ENCODE measurements around the gene LSAMP.

The LSAMP gene

GRCh38 chr3:116005404-116005803 is 439.9 kb downstream of the LSAMP start:
- peak; percentile 99 for DNase-seq

DNA sequence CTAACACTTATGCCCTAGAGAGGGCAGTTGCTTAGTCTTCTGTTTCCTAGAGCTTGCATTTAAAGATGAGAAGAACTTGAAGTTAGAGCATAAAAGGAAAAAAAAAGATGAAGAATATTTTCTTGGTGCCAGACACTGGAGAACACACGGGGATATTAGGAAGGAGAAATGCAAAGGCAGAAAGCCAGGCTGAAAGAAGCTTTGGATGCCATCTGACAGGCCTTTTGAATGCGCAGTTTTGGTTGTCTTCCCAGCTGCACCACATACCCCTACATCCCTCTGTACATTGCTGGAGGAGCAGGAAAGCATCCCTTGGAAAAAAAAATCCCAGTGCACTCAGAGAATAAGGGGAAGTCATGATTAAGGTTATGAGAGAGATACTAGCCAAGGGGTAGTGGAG is 443.1 kb downstream of the LSAMP start:
- no peak for DNase-seq

- DNase-seq = peak; percentile 59
Observed at GRCh38 chr3:116001151-116001621, 444.1 kb downstream of the LSAMP start.

DNA sequence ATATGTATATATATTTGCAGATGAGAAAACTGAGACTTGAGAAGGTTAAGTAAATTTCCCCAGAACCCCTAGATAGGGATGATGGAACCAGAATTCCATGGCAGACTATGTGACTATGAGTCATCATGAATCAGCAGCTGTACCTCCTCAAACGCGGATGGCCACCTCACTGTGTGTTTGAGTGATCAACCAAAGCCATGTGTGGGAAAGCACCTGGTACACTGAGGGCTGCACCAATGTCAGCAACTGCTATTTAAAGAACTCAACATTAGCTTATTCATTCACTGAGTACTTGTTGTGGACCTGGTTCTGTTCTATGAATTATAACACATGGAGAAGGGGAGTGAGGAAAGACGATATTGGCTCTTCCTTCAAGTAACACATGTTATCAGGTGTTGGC is 445.0 kb downstream of the LSAMP start:
- peak; percentile 95 for DNase-seq

DNA sequence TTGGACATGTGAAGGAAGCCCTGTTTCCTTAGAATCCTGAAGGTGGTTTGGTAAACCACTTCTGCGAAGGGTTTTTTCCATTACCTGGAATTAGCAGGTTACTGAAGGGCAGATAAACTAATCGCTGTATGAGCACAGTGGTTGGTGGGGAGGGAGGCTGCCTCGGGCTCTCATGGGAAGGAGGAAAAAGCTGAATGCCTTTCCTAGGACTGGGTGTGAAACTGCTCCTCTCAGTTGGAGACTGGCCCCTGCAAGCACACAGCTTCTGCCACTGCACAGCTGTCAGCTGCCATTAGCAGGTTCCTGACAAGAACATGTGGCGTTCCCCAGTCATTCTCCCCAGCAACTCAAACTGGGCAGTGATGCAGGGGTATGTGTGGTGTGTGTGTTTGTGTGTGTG is 445.7 kb downstream of the LSAMP start:
- DNase-seq = no peak

GRCh38 chr3:115999001-115999585 is 446.2 kb downstream of the LSAMP start:
- no peak for DNase-seq

DNA sequence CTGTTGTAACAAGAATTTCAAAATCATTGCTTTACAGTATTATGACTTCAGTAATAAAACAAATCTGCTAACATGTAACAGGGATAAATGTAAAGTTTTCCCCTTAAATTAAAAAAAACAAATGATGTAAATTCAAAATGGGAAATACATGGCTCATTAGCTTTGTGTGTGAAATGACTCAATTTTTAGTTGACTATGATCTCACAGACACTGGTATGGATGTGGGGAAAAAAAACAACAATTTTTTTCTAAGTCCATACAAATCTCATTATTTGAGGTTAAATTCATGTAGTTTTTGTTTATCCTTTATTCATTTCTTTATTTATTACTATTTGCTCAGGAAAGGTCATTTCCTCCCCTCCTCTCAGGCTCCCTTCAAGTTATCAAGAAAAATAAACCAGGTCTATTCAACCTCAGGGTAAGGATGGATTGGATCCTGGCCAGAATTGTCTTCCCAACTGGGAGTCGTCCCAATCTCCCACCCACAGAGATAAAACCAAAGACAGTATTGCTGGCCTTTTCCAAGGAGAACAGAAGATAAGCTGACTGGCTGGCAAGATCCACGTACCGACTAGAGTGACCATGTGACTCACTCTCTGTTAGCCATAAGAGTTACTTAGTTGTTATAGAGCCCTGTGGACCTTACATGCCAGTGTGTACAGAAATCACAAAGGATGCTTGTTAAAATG is 448.7 kb downstream of the LSAMP start:
- peak; percentile 34 for DNase-seq

DNA sequence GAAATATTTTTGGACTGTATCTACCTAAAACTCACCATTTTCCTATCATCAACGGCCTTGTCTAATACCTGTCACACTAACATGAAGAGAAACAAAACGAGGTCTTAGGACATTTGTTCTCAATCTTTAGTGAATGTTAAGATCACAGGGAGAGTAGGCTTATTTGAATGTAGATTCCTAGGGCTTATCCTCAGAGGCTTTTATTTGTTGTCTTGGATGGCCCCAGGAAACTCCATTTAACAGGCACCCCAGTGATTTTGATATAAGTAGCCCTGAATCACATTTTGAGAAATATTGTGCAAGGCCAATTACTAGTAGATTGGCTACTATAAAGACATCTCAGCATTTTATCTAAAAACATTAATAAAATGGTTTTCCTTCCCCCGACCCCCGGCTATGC is 454.6 kb downstream of the LSAMP start:
- DNase-seq = no peak

GRCh38 chr3:115989684-115990421 is 455.4 kb downstream of the LSAMP start:
- peak; percentile 87 for DNase-seq

GRCh38 chr3:115986555-115987207 is 458.6 kb downstream of the LSAMP start:
- peak; percentile 61 for DNase-seq

DNA sequence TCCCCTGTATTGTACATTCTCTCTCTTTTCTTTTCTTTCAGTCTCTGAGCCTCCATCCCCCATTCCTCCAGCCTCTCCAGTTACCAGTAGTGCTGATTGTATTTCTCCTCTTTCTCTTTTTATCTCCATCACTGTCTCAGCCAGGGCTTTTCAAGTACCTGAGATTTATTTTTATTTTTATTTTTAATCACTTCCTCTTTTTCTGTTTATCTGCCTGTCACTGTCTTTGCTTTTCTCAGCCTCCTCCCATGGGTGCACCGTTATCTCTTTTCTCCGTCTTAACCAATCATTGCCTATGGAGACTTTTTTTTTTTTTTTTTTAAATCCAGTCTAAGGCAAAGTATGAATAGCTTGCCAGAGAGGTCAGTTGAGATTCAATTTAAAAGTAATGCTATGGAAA is 462.7 kb downstream of the LSAMP start:
- DNase-seq = no peak

DNA sequence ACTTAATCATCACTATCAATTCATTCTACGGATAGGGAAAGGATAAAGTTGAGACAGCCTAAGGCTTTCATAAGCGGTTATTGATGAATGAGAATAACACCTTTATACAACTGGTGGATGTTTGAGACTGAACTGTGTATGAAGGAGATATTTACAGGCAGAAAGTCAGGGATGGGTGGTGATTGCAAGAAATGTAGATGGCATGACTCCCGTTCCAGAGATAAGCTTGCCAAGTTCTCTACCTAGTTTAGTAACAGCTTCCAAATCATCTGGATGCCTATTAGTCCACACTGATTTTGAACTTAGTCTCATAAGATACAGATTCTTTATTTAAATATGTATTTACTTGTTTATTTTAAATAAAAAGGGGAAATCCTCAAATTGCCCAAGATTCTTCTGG is 463.2 kb downstream of the LSAMP start:
- no peak for DNase-seq

DNA sequence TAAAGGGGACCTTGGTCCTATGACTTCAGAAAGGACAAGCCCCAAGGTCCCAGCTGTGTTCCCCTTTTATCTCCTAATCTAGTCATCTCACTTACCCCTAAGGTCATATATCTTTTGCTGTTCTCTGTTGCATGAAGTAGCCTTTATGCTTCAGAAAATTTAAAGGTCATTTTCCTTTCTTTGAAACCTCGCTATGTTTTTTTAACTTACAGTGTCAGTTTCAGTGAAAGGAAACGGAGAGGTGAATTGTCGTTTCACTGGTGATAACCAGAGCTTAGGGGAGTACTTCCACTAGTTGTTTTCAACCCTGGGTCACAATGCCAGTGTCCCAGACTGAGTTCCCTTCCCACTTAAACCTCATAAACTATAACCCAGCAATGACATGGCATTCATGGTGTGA is 464.6 kb downstream of the LSAMP start:
- DNase-seq = no peak

GRCh38 chr3:115977866-115978265 is 467.4 kb downstream of the LSAMP start:
- DNase-seq = no peak

- peak; percentile 10 for DNase-seq
Observed at GRCh38 chr3:115975796-115976195, 469.5 kb downstream of the LSAMP start.

- peak; percentile 80 for DNase-seq
Observed at GRCh38 chr3:115975353-115975752, 469.9 kb downstream of the LSAMP start.

DNA sequence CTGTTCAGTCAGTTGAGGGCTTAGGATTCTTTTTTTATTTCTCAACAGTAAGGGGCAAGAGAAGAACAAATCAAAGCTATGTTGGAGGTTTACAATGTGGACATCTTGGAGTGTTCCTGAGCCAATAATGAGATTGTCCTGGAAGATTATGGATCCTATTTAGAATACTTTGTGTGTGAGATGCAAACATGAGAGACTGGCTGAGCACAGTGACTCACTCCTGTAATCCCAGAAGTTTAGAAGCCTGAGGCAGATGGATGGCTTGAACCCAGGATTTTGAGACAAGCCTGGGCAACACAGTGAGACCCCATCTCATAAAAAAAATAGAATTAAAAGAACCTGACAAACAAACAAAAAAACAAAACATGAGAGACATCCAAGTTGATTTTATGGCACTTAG is 470.3 kb downstream of the LSAMP start:
- DNase-seq = peak; percentile 22

GRCh38 chr3:115968871-115969270 is 476.4 kb downstream of the LSAMP start:
- no peak for DNase-seq

DNA sequence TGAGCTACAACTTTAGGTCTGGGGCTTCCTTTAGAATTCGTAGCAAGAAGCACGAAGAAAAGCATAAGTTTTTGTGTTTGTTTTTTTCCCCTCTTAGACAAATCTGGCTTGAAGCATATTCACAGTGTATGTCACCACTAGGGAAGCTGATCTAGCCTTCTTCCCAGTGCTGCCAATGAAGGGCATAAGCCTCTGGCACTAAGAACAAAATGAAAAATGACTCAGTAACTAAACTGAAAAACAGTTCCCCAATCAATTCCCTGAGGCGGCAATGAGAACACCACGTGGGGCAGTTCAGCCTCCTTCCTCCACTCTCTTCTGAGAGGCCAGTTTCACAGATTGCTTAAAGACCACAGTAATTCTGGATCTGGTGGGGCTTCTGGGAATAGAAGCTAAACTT is 483.9 kb downstream of the LSAMP start:
- DNase-seq = peak; percentile 3

DNA sequence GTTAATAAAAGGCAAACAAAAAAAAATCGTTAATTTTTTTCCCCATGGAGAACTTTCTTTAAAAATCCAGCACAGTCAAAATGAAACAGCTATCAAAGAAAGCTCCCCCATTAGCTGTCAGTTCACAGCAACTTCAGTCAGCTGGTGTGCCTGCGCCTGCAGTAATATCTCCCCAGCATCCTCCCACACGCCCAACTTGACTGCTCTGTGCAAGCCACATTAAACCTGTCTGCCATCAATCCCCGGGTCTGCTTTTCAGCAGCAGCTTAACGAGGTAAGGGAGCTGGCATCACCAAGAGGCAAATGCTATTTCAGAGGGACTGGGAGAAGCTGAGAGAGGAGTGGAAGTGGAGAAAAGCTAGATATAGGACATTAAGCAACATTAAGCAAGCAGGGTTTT is 484.5 kb downstream of the LSAMP start:
- DNase-seq = no peak

GRCh38 chr3:115958526-115958925 is 486.8 kb downstream of the LSAMP start:
- DNase-seq = no peak

DNA sequence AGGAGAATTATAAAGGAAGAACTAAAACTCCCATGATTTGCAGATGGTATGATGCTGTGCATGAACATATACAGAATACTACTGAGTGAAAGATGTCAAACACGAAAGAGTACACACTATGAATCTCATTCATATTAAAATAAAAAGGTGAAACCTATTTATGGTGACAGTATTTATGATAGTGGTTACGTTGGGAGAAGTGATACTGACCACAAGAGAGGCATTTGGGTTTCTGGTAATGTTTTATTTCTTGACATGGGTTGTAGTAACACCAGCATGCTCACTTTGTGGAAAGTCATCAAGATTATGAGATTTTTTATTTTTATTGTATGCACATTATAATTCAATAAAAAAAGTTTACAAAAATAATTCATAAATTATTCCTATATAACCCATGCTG is 498.0 kb downstream of the LSAMP start:
- no peak for DNase-seq

- no peak for DNase-seq
Observed at GRCh38 chr3:115943579-115943978, 501.7 kb downstream of the LSAMP start.

GRCh38 chr3:115937054-115937453 is 508.2 kb downstream of the LSAMP start:
- no peak for DNase-seq

All from fibroblast of skin of right biceps (primary cell).